NK-92 (cell line): ENCODE data around the gene TFF1.
"Not testable (repeated sequence)": the region's sequence is repeated elsewhere in the genome, so short reads cannot be mapped to it uniquely, and the experiment has no call there.

ENCODE experiments used
- DNase-seq: peaks from one replicate; lab custom pipeline; 2025; ENCODE audit not compliant: unreplicated experiment; lab: John Stamatoyannopoulos, UW

Gene TFF1

GRCh38 chr21:42366292-42367010 lies at the start of gene TFF1:
TFF1 (minus strand) TSS chr21:42366535; CDS start chr21:42366495, 40 bp downstream.
- no peak for DNase-seq

GRCh38 chr21:42414928-42415769 lies 48.8 kb upstream of the TFF1 start:
- DNase-seq, result no peak

- no peak for DNase-seq
Observed at GRCh38 chr21:42414553-42414927, 48.2 kb upstream of the TFF1 start.

GRCh38 chr21:42414066-42414465 lies 47.7 kb upstream of the TFF1 start:
- DNase-seq, result no peak

GRCh38 chr21:42413500-42413899 lies 47.2 kb upstream of the TFF1 start:
- no peak for DNase-seq

- DNase-seq, result no peak
Observed at GRCh38 chr21:42413093-42413492, 46.8 kb upstream of the TFF1 start.

- no peak for DNase-seq
Observed at GRCh38 chr21:42412636-42412933, 46.2 kb upstream of the TFF1 start.

- no peak for DNase-seq
Observed at GRCh38 chr21:42411891-42412635, 45.7 kb upstream of the TFF1 start.

- DNase-seq, result no peak
Observed at GRCh38 chr21:42411197-42411869, 45.0 kb upstream of the TFF1 start.

- DNase-seq, result no peak
Observed at GRCh38 chr21:42409366-42409765, 43.0 kb upstream of the TFF1 start.

- not testable (repeated sequence) for DNase-seq
Observed at GRCh38 chr21:42408718-42409117, 42.4 kb upstream of the TFF1 start.

GRCh38 chr21:42407476-42407875 lies 41.1 kb upstream of the TFF1 start:
- no peak for DNase-seq

- no peak for DNase-seq
Observed at GRCh38 chr21:42406866-42407265, 40.5 kb upstream of the TFF1 start.

GRCh38 chr21:42406201-42406621 lies 39.9 kb upstream of the TFF1 start:
- no peak for DNase-seq

GRCh38 chr21:42405064-42406013 lies 39.0 kb upstream of the TFF1 start:
- no peak for DNase-seq

GRCh38 chr21:42404539-42404938 lies 38.2 kb upstream of the TFF1 start:
- DNase-seq, result no peak

GRCh38 chr21:42403611-42404231 lies 37.4 kb upstream of the TFF1 start, which contains the start of gene UBASH3A:
UBASH3A (plus strand) TSS chr21:42403902; CDS start chr21:42403946, 44 bp downstream.
- no peak for DNase-seq

- no peak for DNase-seq
Observed at GRCh38 chr21:42401820-42402251, 35.5 kb upstream of the TFF1 start.

GRCh38 chr21:42401154-42401553 lies 34.8 kb upstream of the TFF1 start:
- DNase-seq, result no peak

GRCh38 chr21:42400525-42400924 lies 34.2 kb upstream of the TFF1 start:
- DNase-seq, result no peak
